HFF-Myc (cell line): ENCODE data around the gene ACP7.
"Not testable (repeated sequence)": the region's sequence is repeated elsewhere in the genome, so short reads cannot be mapped to it uniquely, and the experiment has no call there.

Experiments
- DNase-seq: peaks from one replicate; pipeline ENCODE4 v3.0.0-alpha.2; 2011; ENCODE audit warnings: low read depth; ENCODE audit errors: extremely low read depth
- H3K4me3 ChIP-seq: replicated peaks from 2 replicates; pipeline ENCODE4 v1.5.1; 2011; ENCODE audit warnings: low read depth, mild to moderate bottlenecking, control low read depth, low read length
- CTCF ChIP-seq: IDR thresholded peaks from 2 replicates; pipeline ENCODE4 v1.5.1; 2012; ENCODE audit warnings: mild to moderate bottlenecking, low read depth, low read length, control low read depth; ENCODE audit errors: missing control alignments

Gene ACP7

GRCh38 chr19:39060171-39060570 is 24.0 kb upstream of the ACP7 start:
- no peak overlapping the region for H3K4me3 ChIP-seq
- DNase-seq = no peak
- no peak for TF ChIP-seq CTCF

- H3K4me3 ChIP-seq = no peak overlapping the region
- no peak for DNase-seq
- TF ChIP-seq CTCF = no peak
Observed at GRCh38 chr19:39064405-39064804, 19.8 kb upstream of the ACP7 start.

DNA sequence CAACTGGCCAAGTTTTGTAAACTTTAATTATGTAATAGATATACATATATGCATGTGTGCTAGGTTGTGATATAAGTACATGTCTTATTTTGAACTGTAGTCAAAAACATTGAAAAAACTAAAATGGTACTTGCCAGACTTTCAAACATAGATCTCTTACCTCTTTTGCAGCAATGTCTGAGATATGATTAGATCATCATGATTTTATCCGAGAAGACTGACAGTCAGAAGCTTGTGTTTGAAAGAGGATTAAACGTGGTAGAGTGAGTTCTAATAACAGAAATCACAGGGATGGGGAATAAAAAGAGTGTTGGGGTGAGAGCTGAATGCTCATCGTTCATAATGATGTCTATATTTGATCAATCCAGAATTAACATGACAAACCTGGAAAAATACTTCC is 18.2 kb upstream of the ACP7 start:
- TF ChIP-seq CTCF = no peak
- DNase-seq = no peak
- no peak overlapping the region for H3K4me3 ChIP-seq

DNA sequence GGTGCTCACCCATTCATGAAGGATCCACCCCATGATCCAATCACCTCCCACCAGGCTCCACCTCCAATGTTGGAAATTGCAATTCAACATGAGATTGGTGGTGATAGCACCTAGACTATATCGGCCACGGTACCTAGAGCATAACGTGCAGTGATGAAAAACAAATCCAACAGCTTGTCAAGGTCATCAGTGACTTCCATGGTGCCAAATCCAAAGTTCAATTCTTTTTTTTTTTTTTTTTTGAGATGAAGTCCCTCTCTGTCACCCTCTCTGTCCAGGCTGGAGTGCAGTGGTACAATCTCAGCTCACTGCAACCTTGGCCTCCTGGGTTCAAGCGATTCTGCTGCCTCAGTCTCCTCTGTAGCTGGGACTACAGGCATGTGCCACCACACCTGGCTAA is 17.1 kb upstream of the ACP7 start:
- no peak for DNase-seq
- no peak for TF ChIP-seq CTCF
- H3K4me3 ChIP-seq = no peak overlapping the region

GRCh38 chr19:39068259-39068658 is 15.9 kb upstream of the ACP7 start:
- not testable (repeated sequence) for H3K4me3 ChIP-seq, DNase-seq

DNA sequence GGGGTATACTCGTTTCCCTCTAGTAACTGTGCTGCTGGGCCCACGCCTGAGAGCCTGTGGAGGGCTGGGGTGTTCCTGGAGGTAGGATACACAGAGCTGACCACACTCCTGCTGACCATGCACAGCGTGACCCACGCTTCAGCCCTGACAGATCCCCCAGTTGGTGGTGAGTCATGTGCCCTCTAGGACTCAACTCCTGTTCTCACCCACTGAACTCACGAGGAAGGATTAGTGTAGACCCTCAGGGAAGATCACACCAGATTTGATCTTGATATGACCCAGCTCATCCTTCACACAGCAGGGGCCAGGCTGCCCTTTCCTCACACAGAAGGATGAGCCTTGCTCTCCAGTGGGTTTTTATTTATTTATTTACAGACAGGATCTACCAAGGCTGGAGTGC is 13.3 kb upstream of the ACP7 start:
- H3K4me3 ChIP-seq = no peak overlapping the region
- no peak for TF ChIP-seq CTCF
- DNase-seq = no peak

DNA sequence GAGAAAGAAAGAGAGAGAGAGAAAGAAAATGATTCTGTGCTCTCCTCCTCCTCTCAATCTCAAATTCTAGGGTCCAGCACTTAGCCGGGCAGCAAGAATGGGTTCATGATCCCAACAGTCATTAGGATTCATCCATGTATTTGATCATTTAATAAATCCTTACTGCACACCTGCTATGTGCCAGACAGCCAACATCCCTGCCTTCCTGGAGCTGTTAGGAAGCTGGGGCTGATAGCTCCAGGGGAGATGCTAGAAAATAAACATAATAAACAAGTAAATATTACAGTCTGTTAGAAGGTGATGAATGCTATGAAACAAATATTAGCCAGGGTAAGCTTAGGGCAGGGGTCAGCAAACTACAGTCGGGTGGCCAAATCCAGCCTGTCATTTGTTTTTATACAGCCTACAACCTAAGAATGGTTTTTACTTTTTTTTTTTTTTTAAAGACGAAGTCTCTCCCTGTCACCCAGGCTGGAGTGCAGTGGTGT is 9.9 kb upstream of the ACP7 start:
- no peak for DNase-seq
- no peak for TF ChIP-seq CTCF
- H3K4me3 ChIP-seq = no peak overlapping the region
